GM12878 (cell line): ENCODE data around the gene ULK4. TPM values are rescaled to one million over a fixed set of nuclear protein-coding genes. Genes with fewer than 3 reads are reported as not detected.

Source experiments
- ATAC-seq: fragments of 200-7000 bp; cut with Tn5 transposase; 3 replicates; pipeline ENCODE4 v1.9.1; 2020; ENCODE audit warnings: mild to moderate bottlenecking, moderate library complexity
- BruUV-seq: library from RNA; stranded (reverse); fragments of 400-500 nt; replicated peaks from 2 replicates; lab custom pipeline; 2021; lab: Mats Ljungman, UMichigan
- CTCF ChIA-PET: fragments of 300-600 bp; sonication (Branson Sonifier 250); formaldehyde crosslinking; extraction: SDS; loops from one replicate; lab custom pipeline; 2021; ENCODE audit warnings: inconsistent platforms; lab: Yijun Ruan, JAX
- POLR2A ChIA-PET: fragments of 350-600 bp; formaldehyde crosslinking; extraction: SDS; loops from one replicate; lab custom pipeline; 2021; ENCODE audit warnings: inconsistent platforms; lab: Charles Lee
- RAD21 ChIA-PET: fragments of 300-600 bp; sonication (Branson Sonifier 250); formaldehyde crosslinking; loops from one replicate; lab custom pipeline; 2023; ENCODE audit warnings: antibody characterized with exemption; ENCODE audit not compliant: unreplicated experiment; lab: Charles Lee
- SMC1A ChIA-PET: fragments of 300-600 bp; sonication (Branson Sonifier 250); formaldehyde crosslinking; loops from one replicate; lab custom pipeline; 2023; ENCODE audit not compliant: unreplicated experiment, uncharacterized antibody; lab: Charles Lee
- DNase-seq: peaks from one replicate; pipeline ENCODE4 v3.0.0-alpha.2; 2011; ENCODE audit warnings: low read depth, low spot score
- FAIRE-seq: peaks from 3 replicates; lab custom pipeline; 2011; peaks lifted over from hg19 to GRCh38; lab: Jason Lieb, UNC
- H2AFZ ChIP-seq: 2 replicates; pipeline ENCODE4 v1.6.0; 2011; ENCODE audit warnings: low read depth, low read length, control low read depth; ENCODE audit not compliant: control insufficient read depth
- H3K27ac ChIP-seq: 2 replicates; pipeline ENCODE4 v1.5.1; 2011; ENCODE audit warnings: control low read depth; ENCODE audit not compliant: control insufficient read depth, insufficient read depth
- H3K27me3 ChIP-seq, 2 experiments: replicated peaks in 1 of 2; 2 replicates each; pipeline versions ENCODE4 v1.6.0 to v1.6.1; 2011; ENCODE audit warnings: low read length in 1 of 2; ENCODE audit not compliant: control insufficient read depth in 2 of 2, insufficient read depth in 2 of 2
- H3K36me3 ChIP-seq, 2 experiments: 2 replicates each; pipeline ENCODE4 v1.5.1; 2011; ENCODE audit warnings: low read length in 1 of 2; ENCODE audit not compliant: control insufficient read depth in 2 of 2, insufficient read depth in 2 of 2
- H3K4me1 ChIP-seq: 2 replicates; pipeline ENCODE4 v1.6.1; 2011; ENCODE audit warnings: mild to moderate bottlenecking, low read length, moderate library complexity, mixed read lengths; ENCODE audit not compliant: control insufficient read depth, insufficient read depth
- H3K4me2 ChIP-seq: 2 replicates; pipeline ENCODE4 v1.6.0; 2011; ENCODE audit warnings: control low read depth; ENCODE audit not compliant: control insufficient read depth, insufficient read depth
- H3K4me3 ChIP-seq: fragments of 200-600 bp; sonication (generic); 2 replicates; pipeline ENCODE4 v1.5.1; 2016
- H3K79me2 ChIP-seq: 2 replicates; pipeline ENCODE4 v1.6.0; 2011; ENCODE audit warnings: low read length; ENCODE audit not compliant: control insufficient read depth, insufficient read depth
- H3K9ac ChIP-seq: 2 replicates; pipeline ENCODE4 v1.8.0; 2011; ENCODE audit warnings: low read length, control low read depth, mixed read lengths; ENCODE audit not compliant: control insufficient read depth, insufficient read depth
- H3K9me3 ChIP-seq: replicated peaks from 3 replicates; pipeline ENCODE4 v1.5.1; 2011; ENCODE audit warnings: mild to moderate bottlenecking, low read length; ENCODE audit not compliant: control insufficient read depth, insufficient read depth
- H4K20me1 ChIP-seq: 2 replicates; pipeline ENCODE4 v1.6.0; 2011; ENCODE audit not compliant: control insufficient read depth, insufficient read depth
- BCL3 ChIP-seq: IDR thresholded peaks from 2 replicates; pipeline ENCODE4 v1.6.1; 2011; ENCODE audit warnings: borderline replicate concordance, low read depth, mild to moderate bottlenecking, moderate library complexity, low read length; ENCODE audit not compliant: insufficient read depth, poor library complexity, severe bottlenecking
- BHLHE40 ChIP-seq, 2 experiments: fragments of 450-650 bp in 1 of 2; IDR thresholded peaks; 2 replicates each; pipeline ENCODE4 v1.6.1; 2011 to 2017; ENCODE audit warnings: low read depth in 2 of 2, borderline replicate concordance in 1 of 2, improper control_type of control experiment in 1 of 2, low read length in 1 of 2, mild to moderate bottlenecking in 1 of 2
- HDAC6 ChIP-seq: fragments of 200-600 bp; sonication (generic); IDR thresholded peaks from one replicate; pipeline ENCODE4 v1.8.0; 2017; ENCODE audit warnings: antibody characterized with exemption; ENCODE audit not compliant: unreplicated experiment
- IRF5 ChIP-seq: fragments of 450-650 bp; IDR thresholded peaks from 2 replicates; pipeline ENCODE4 v1.6.1; 2017; ENCODE audit warnings: borderline replicate concordance
- MTA2 ChIP-seq: fragments of 450-650 bp; IDR thresholded peaks from 2 replicates; pipeline ENCODE4 v1.6.1; 2016; ENCODE audit warnings: low read depth, mild to moderate bottlenecking, moderate library complexity
- POLR2AphosphoS2 ChIP-seq: IDR thresholded peaks from 2 replicates; pipeline ENCODE4 v1.6.1; 2011; ENCODE audit warnings: low read depth, mild to moderate bottlenecking, low read length, improper control_type of control experiment, moderate library complexity
- RELB ChIP-seq: fragments of 450-650 bp; IDR thresholded peaks from 2 replicates; pipeline ENCODE4 v1.6.1; 2017; ENCODE audit warnings: low read depth, mild to moderate bottlenecking, moderate library complexity
- SRF ChIP-seq, 2 experiments: IDR thresholded peaks; 2 replicates each; pipeline ENCODE4 v1.6.1; 2011; ENCODE audit warnings: low read depth in 2 of 2, low read length in 2 of 2, mild to moderate bottlenecking in 1 of 2, moderate library complexity in 1 of 2
- USF2 ChIP-seq: IDR thresholded peaks from 2 replicates; pipeline ENCODE4 v1.6.1; 2011; ENCODE audit warnings: low read depth, low read length, improper control_type of control experiment, borderline replicate concordance
- WGBS: methylation state at CpG from one replicate; pipeline ENCODE4 v1.1.6; 2016; ENCODE audit warnings: low lambda C conversion rate; ENCODE audit not compliant: insufficient replicate concordance, insufficient coverage; ENCODE audit errors: missing lambda C conversion rate; 5-methylcytosine and 5-hydroxymethylcytosine counted together
- in situ Hi-C: fragments of 300-500 bp; cut with MboI; formaldehyde crosslinking; loops from 9 replicates; pipeline ENCODE4 v1.14.3; 2018; ENCODE audit warnings: mixed read lengths
- intact Hi-C: fragments of 100-400 bp; cut with micrococcal nuclease; formaldehyde crosslinking; loops from one replicate; pipeline ENCODE4 v1.14.2; 2022; ENCODE audit not compliant: unreplicated experiment
- polyA plus RNA-seq, 11 experiments: library from polyadenylated mRNA; depleted of rRNA in 4 of 11; unstranded in 6 of 11; stranded (reverse) in 5 of 11; fragments of >200 nt; fragmentation: Nextera tagmentation in 4 of 11; fragmentation: Illumina TruSeq in 1 of 11; extraction: Ambion mirVana in 4 of 11; extraction: Trizol in 1 of 11; gene quantifications; 1 replicate in 1 of 11; 2 replicates in 10 of 11; pipeline versions ENCODE4 v1.2.1 to v1.2.3, GENCODE V29; 2011 to 2016; ENCODE audit warnings: inconsistent platforms in 2 of 11, missing spikeins in 2 of 11, low read depth in 1 of 11
- total RNA-seq, 4 experiments: library from RNA; depleted of rRNA in 3 of 4; stranded (reverse); fragments of >200 nt in 3 of 4; fragmentation: Illumina TruSeq in 1 of 4; extraction: Trizol in 1 of 4; gene quantifications; 2 replicates each; pipeline versions ENCODE4 v1.2.1 to v1.2.3, GENCODE V29; 2013 to 2021

The ULK4 gene
- total and polyA plus RNA-seq, 10 of the 15 experiments (the other 5 are each of a cell fraction or from before 2014, with no cell fraction given): 3.5 to 7.6 (median 6.3) TPM

GRCh38 chr3:41247055-41248004 is 714.6 kb downstream of the ULK4 start (continued):
- TF ChIP-seq MTA2: no peak
- no peak for TF ChIP-seq BHLHE40 (IDR thresholded peaks at IDR 0.05; ENCODE audit: borderline replicate concordance in 1 of 2, low read depth in 2 of 2, low read length in 1 of 2)
- no peak for TF ChIP-seq SRF (IDR thresholded peaks at IDR 0.05; ENCODE audit: low read depth in 2 of 2, low read length in 2 of 2)

- RAD21 ChIA-PET: interaction anchor here (1.1 kb wide), 1 partner anchor 54 kb away, joined by 4 read pairs; no protein-coding TSS in a partner anchor
- no peak overlapping the region for H3K4me2 ChIP-seq
- TF ChIP-seq RELB (no peak), POLR2AphosphoS2 (no peak), USF2 (no peak), HDAC6 (no peak), IRF5 (no peak), BCL3 (no peak)
- TF ChIP-seq, all 136 proteins: peak for 0
- no peak overlapping the region for H3K4me3 ChIP-seq
- POLR2A ChIA-PET: interaction anchor here (1.6 kb wide), 1 partner anchor 10 kb away, joined by 4 read pairs; no protein-coding TSS in a partner anchor
- no peaks in the 10 kb centered on the region for H3K79me2 ChIP-seq
- no peaks in the 10 kb centered on the region; a peak in 2 of 4 replicates for H3K36me3 ChIP-seq
- SMC1A ChIA-PET: interaction anchor here (0.6 to 1.0 kb wide), 3 partner anchors 18 to 61 kb away, joined by 3 to 4 read pairs (median 4); no protein-coding TSS in a partner anchor
- FAIRE-seq: no peak
- no peaks in the 10 kb centered on the region; the same call in 1 of the 2 replicates for H4K20me1 ChIP-seq
- no TSS peak for BruUV-seq
- H2AFZ ChIP-seq: no peak overlapping the region
- no peak for DNase-seq
- H3K4me1 ChIP-seq: no peaks in the 10 kb centered on the region
- CTCF ChIA-PET: interaction anchor here (1.2 kb wide), 1 partner anchor 10 kb away, joined by 3 read pairs; no protein-coding TSS in a partner anchor
- no peak for ATAC-seq
- 71% methylated on average over 6 of the region's 6 CpGs for WGBS
- in situ Hi-C loops (no loop called here), intact Hi-C loops (no loop called here)
- no peaks in the 10 kb centered on the region for H3K9me3 ChIP-seq
- no peak overlapping the region for H3K9ac ChIP-seq
- H3K27ac ChIP-seq: no peak overlapping the region
- H3K27me3 ChIP-seq: no peaks in the 10 kb centered on the region
These were observed 717.1 kb downstream of the ULK4 start for GRCh38 chr3:41244620-41245336.
